GM19023 (cell line): ENCODE results near the gene RASGEF1C.
"Not testable (repeated sequence)": the region's sequence is repeated elsewhere in the genome, so short reads cannot be mapped to it uniquely, and the experiment has no call there.

Experiments used
- ATAC-seq: cut with Tn5 transposase; IDR thresholded peaks from one replicate; pipeline ENCODE4 v1.9.1; 2021; ENCODE audit warnings: mild to moderate bottlenecking, moderate library complexity; ENCODE audit not compliant: unreplicated experiment

Gene RASGEF1C

DNA sequence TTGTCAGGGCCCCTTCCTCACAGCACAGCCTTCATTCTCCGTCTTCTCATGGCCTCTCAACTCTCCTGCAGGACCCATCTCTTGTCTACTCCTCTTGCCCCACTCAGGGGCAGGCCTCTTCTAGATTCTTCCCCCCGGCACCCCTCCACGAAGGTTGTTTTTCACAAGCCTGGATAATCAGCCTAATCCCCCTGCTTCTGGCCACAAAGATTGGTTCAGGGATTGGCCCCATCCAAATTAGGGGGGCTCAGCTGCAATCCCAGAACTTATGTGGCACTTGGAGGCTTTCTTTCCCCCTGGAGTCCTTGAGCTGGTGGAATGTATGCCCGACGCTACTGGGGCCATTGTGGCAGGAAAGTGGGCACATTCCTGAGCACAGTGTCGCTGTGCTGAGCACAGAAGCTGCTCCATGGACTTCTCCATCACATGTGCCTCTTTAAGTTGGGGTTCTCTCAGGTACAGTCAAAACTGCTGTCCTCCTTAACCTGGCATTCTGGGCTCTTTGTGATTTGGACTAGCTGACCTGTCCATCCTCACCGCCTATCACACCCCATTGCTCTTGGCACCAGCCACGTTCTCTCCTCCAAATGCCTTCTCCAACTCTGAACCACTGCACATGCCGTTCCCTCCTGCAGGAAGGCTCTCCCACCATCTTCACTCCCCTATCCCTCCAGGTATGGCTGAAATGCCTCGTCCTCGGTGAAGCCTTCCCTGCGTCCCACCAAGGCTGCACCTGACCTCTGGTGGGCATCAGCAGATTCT, 70.6 kb downstream of the RASGEF1C start:
- ATAC-seq = no peak

DNA sequence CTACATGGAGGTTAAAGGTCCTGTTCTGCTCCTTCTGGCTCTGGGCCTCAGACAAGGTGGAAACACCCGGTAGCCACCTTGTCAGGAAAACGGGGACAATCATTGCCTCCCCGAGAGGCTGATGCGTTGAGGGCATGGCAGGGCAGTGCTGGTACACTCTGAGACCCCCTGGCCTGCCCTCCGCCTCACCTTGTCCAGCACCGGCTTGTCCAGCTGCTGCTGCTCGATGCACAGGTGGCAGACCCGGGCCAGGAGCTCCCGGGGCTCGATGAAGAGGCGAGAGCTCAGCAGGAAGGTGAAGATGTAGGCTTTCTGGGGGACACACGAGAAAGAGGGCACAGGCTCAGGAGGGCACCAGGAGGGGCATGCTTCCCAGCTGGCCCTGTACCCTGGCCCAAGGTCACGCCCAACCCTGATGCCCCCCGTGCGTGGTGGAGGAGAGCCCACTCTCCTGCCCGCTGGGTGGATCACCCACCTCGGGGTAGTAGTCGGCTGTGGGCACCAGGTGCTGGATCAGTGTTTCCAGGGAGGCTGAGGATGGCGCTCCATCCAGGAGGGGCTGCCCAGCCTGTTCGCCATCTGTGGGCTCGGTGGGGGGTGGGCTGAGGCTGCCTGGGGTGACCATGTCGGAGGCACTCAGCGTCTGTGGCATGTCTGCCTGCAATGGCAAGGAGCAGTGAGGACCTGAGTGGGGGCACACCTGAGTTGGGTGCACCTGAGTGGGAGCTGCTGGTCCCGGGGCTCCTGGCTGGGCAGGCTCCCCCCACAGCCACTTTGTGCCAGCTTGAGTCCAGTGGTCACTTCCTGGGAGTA, 71.4 kb downstream of the RASGEF1C start:
- no peak for ATAC-seq

DNA sequence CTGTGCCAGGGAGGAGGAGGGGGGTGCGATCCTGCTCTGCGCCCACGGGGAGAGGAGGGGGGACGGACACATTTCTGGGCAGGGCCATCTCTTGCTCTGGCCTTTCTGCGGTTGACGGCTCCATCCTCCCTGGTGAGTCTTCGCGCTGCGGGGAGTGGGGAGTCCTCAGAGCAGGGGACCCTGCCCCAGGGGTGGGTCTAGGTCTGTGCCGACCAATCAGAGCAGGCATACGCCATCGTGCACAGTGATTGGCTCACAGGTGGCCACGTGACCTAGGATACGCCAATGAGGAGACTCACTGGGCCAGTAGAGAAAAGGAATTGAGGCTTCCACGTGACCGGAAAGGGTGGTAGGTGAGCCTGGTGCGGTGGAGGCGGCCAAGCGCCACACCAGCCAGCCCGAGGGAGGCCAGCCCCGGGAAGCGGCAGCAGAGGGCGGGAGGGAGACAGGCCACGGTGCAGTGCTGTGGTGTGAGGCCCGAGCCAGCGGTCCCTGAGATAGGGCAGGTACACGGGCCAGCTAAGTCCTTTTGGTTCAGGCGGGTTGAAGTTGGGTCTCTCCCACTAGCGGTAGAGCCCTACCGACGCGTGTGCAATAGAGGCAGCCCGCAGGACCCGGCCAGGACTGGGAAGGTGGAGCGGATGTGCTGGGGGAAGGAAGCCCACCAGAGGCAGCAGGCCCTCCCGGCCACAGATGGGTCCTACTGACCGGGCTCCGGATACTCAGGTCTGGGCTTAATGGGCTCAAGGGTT, 72.2 kb downstream of the RASGEF1C start:
- ATAC-seq = no peak

DNA sequence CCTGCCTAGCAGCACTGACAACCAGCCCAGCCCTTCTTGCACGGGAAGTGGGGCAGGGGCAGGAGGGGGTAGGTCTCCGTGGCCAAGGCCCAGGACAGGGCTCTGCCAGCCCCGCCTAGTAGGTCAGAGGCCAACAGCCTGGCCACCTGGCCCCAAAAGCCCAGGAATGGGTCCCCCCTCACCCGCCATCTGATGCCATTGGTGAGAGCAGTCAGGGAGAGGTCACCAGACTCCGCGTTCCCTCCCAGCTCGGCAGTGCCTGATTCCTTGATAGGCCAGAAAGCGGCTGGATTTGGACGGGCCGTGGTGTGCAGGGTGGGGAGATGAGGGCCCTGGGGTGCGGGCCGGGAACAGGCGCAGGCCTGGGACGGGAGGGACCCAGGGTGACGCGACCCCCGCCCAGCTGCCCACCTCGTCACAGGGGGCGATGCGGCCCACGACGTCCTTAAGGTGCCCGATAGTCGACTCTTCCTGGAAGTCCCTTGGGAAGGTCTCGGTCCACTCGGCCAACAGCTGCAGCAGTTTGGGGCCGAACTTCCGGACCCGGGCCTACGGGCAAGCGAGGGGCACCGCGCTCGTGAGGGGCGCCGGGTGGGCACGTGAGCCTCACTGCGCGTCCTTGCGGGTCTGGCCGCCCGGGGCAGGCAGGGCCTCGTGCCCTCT, 72.9 kb downstream of the RASGEF1C start:
- no peak for ATAC-seq

DNA sequence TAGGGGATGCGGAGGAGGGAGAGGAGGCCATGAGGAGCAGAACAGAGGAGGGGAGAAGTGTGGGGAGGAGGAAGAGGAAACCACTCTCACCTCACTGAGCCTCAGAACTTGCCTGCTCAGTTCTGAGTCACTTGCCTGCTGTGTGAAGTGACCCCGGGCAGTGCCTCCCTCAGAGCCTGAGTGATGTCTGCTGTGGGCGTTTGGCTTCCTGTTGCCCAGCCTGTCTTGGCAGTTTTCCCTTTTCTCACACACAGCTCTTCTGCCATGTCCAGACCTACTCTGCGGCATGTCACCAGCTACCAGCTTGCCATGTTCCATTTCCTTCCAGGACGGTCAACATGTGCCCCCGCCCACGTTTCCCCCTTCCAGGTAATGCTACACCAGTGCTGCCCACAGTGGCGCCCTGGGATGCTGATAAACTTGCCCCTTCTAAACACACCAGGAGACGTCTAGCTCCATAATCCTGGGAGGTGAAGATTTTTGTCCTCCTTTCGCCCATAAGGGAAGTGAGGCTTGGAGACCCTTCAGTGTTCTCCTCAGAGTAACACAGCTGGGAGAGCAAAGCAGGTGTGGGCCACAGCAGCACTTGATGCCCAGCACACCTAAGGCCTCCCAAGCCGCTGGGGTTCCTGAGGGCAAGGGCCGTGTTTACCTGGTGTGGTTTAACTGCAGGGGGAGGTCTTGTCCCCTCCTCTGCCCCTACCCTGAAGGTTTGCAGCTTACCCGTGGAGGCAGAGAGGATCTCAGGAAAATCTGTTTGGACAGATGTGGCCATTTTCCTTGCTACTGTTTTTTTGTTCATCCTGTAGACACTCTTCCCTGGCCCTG, 73.7 kb downstream of the RASGEF1C start:
- ATAC-seq = no peak

DNA sequence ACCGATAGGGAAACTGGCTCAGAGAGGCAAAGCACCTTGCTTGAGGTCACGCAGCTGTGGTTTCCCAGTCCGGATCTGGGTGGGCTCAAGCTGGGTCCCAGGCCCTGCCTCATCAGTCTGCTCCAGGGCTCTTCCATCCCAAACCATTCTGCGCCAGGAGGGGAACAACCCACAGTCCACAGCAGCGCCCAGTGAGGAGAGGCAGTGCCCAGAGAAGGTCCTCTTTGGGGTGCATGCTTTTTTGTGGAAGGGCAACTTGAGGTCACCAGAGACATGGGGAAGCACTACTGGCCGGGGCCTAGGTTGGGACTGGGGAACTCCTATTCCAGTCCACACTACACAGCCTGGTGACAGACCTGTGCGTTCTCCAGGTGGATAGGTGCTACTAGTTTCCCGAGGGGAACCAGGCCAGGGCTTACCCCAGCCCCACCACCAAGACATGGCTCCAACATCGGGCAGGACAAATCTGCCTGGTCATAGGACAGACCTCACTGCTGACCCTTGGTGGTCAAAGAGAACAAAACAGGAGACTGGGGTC, 75.0 kb downstream of the RASGEF1C start:
- no peak for ATAC-seq

DNA sequence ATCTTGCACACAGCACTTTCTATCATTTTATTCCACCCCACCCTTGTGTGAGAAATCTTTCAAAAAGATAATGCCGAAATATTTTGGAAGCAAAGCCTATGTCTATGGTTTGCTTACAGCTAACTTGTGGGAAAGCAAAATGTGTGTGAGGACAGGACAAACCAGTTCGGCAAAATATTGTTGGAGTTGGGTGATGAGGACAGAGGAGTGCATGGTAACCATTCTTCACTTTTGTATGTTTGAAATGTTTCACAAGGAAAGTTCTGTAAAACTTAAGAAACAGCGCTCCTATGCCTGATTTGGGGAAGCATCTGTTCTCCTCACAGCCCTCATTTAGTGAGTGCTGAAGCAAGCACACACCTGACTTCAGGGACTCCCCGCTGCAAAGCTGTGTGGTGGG, 75.5 kb downstream of the RASGEF1C start:
- ATAC-seq = no peak

DNA sequence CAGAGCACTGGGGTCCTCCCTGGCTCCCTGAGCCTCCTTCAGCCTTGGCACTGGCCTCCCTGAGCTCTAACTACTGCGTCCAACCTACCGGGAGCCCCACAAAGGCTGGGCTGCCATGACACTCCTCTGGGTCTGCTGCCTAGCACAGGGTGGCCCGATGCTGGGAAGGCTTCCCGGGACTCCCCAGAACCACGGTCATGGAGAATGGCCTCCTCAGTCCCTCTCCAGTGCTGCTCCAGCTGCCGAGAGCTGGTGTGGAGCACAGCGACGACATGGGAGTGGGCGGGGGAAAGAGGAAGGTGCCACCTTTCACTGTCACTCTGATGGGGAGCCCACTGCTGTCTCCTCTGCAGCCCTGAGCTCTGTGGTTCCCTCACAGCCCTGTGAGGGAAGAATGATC, 76.0 kb downstream of the RASGEF1C start:
- ATAC-seq = no peak

DNA sequence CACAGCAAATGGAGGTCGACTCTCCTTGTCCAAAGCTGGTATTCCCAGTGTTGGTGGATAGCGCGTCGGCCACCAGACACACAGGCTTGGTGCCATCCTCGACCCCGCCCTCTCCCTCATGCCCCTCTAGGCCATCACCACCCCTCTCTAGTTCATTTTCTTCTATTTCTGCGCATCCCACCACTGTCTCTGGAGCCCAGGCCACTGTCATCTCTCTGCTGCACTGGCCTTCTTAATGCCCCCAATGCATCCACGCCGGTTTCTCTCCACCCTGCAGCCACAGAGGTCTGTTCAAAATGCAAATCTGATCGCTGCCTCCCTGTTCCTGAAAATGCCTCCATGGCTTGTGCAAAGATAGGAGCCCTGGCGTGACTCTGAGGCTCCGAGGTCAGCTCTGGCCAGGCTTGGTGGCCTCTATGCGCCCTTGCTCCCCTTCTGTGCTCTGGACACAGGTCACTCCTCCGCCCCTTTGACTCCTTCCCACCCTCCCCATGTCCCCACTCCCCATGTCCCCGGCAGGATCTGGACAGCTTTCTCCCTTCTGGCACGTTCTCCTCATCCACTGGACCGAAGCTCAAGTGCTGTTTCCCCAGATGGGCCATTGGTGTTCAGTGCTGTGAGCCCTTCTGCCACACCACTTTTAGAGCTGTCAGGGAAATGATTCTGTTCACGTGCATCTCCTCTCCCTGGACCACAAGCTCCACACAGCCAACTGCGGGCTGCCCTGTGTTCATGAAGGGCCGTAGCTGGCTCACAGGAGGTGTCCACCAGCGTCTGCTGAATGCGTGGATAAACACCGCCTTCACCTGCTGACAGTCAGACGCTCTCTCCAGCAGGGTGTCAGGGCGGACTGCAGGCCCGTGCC, 77.9 kb downstream of the RASGEF1C start:
- no peak for ATAC-seq

DNA sequence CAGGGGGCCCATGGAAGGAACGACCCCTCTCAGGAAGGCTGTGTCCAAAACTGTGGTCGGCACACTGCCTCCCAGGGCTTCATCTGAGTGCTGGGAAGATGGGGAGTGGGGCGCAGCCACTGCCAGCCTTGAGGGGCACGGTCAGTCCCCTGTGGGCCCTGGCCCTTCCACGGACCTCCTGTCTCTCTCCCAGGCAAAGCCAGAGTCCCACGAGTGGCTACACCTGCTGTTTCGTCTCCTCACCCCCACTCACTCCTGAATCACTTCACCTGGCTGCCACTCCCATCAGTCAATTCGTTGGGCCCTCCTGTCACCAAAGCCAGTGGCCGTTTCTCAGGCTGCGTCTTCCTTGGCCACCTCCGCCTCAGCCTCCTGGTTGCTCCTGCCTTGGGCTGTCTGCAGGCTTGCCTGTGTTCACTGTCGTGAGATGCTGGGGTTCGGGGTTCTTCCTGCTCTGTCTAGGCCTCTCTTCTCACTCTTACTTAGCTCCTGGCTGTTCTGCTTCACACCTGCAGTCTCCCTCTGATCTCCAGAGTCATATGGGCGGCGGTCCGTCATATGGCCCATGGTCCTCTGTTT, 78.6 kb downstream of the RASGEF1C start:
- ATAC-seq = no peak

DNA sequence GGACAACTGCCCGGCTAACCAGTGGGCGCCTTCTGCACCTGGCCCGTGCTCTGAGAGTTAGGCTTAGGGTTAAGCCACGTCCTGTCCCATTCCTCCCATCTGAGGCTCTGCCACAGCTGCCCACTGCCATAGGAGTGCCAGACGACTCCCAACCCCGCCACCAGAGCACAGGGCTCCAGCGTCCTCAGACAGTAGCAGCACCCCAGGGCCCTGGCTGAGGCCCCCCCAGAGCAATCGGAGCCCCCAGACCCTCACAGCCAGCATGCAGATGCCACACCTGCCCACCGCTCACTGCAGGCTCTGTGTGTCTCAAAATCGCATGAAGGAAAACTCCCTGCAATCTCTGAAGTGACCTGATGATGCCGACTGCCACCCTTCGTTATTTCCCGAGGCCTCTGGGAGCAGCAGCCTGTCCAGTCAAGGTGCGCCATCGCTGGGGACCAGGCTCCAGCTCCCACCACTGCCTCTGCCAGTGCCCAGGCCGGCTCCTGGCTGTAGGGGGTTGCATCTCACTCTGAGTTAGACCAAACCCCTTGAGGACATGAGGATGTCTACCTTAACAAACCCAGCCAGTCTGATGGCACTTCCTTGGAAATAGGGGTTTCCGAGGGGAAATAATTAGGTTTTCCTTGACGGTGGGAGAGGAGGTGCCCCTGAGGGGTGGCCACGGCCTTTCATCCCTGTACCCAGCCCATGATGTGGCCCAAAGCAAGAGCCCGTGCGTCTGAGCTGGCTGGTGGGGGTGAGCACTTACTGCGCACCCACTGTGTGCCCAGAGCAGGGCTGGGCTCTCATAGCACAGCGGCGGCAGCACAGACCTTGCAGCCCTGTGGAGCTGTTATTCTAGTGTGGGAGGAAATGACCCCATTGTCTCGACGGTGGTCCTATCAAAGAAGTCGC, 79.5 kb downstream of the RASGEF1C start:
- ATAC-seq = no peak

DNA sequence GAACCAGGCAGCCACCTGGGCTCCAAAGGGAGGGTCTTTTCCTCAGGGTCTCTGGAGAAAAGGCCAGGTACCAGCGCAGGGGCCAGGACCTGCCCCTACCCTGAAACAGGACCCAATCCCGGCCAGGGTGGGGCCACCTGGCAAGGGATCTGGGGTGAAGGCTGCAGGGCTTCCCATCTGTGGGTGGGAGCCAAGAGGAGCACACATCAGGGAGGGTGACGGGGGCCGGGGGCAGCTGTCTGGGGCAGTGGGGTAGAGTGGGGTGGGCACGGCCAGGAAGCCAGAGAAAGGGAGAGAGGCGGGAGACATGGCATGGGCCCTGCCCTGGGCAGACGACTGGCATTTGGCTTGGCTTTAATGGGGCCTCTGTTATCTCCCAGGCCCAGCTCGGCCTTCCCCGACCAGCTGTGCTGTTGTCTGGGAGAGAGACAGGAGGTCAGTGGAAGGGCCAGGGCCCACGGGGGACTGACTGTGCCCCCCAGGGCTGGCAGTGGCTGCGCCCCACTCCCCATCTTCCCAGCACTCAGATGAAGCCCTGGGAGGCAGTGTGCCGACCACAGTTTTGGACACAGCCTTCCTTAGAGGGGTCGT, 80.2 kb downstream of the RASGEF1C start:
- no peak for ATAC-seq

DNA sequence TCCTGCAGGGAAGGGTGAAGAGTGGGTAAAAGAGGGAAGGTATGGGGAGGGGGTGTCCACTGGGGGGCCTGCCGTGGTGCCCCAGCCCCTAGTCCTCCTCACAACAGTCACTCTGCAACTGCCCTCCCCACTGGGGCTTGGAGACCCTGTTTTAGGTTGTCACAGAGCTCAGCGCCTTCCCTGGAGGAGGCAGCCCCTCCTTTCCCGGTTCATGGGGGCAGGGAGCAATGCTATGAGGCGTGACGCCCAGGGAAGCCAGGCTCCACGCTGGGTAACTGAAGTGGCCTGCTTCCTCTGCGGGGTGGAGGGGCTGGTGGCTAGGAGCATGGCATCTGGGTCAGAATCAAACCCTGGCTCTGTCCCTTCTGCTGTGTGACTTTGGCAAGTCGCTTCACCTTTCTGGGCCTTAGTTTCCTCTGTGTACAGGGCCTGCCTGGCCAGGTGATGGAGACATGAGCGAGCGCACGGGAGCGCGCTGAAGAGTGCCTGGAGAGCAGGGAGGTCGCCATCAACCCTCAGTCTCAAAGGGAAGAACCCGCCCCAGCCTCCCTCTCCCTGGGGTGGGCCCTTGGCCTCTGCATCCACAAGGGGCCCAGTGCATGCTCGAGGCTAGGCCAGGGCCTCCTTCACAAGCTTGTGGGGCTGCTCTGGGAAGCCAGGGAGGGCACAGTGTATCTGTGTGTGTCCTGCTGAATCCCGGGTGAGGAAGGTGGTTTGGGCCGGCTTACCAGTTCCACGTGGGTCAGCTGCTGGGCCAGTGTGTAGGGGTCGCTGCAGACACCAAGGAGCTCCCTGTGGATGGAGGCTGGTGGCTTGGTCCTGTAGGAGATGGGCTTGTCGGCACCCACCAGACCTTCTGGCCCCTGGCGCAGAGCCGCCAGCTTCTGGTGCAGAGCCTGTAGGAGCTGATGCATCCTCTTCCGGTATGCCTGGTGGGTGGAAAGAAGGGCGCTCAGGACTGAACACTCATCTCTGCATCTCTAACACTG, 81.0 kb downstream of the RASGEF1C start:
- no peak for ATAC-seq

DNA sequence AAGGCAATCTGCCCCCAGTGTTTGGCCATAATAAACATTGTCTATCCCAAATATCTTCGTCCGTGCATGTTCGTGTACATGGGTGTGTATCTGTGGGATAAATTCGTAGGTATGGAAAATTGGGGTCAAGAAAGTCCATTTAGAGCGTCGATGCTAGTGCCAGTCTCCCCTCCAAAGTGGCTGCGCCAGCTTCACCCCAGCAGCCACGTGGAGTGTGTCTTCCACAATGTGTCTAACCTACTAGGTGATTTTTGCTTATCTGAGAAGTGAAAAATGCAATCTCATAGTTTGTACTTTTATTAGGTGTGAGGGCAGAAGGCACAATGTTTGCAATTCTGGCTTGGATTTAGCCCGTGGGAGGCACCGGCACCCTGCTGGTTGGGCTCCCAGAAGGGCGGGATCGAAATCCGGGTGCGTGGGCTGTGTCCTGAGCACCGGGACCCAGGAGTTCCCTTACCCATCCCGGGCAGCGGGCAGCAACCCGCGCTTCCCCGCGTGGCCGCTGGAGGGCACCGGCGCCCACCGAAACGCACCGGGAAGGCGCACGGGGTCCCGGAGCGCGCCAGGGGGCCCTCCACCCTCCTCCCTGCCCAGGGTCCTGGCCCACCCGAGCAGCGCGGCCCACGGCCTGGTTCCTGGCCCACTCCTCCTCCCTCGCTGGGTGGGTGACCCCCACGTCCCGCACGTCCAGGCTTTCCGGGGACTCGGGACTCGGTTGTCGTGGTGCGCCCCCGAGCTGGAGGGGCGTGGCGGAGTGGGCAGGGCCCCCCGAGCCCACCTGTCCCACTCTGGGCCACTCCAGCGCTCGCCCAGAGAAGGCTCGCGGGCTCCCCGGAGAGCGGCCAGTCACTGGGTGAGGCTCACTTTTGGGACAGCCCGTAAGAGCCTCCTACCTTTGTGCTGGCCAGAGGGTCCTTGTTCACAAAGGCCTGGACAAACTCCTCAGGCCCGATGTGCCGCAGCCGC, 82.0 kb downstream of the RASGEF1C start:
- ATAC-seq = no peak

DNA sequence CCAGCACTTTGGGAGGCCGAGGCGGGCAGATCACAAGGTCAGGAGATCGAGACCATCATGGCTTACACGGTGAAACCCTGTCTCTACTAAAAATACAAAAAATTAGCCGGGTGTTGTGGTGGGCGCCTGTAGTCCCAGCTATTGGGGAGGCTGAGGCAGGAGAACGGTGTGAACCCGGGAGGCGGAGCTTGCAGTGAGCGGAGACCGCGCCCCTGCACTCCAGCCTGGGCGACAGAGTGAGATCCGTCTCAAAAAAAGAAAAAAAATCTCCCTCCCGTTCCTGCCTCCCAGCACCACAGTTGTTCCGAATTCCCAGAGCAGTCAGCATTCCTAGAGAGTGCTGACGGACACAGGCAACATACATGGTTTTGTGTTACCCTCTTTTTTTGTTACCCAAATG, 82.9 kb downstream of the RASGEF1C start:
- not testable (repeated sequence) for ATAC-seq
